Inferior parietal cortex (tissue), 1 donor: Measurements from ENCODE around the gene SRD5A1.

Source experiments
- DNase-seq: peaks from one replicate; pipeline ENCODE4 v3.0.0-alpha.2; 2016; ENCODE audit errors: extremely low spot score

Gene SRD5A1

GRCh38 chr5:6686501-6686900 lies 53.3 kb downstream of the SRD5A1 start:
- no peak for DNase-seq

GRCh38 chr5:6686915-6687409 lies 53.7 kb downstream of the SRD5A1 start:
- DNase-seq: no peak

- no peak for DNase-seq
Measured at GRCh38 chr5:6687505-6687904, 54.3 kb downstream of the SRD5A1 start.

GRCh38 chr5:6692906-6693305 lies 59.7 kb downstream of the SRD5A1 start:
- DNase-seq: no peak

GRCh38 chr5:6698696-6699095 lies 65.5 kb downstream of the SRD5A1 start:
- no peak for DNase-seq

- DNase-seq: no peak
Measured at GRCh38 chr5:6699357-6699756, 66.1 kb downstream of the SRD5A1 start.

- DNase-seq: no peak
Measured at GRCh38 chr5:6700074-6700684, 66.9 kb downstream of the SRD5A1 start.

- no peak for DNase-seq
Measured at GRCh38 chr5:6700685-6701355, 67.6 kb downstream of the SRD5A1 start.

- DNase-seq: no peak
Measured at GRCh38 chr5:6701491-6701890, 68.3 kb downstream of the SRD5A1 start.

GRCh38 chr5:6702633-6703032 lies 69.4 kb downstream of the SRD5A1 start:
- no peak for DNase-seq

GRCh38 chr5:6703806-6704205 lies 70.6 kb downstream of the SRD5A1 start:
- no peak for DNase-seq

GRCh38 chr5:6704361-6704851 lies 71.2 kb downstream of the SRD5A1 start:
- no peak for DNase-seq

- no peak for DNase-seq
Measured at GRCh38 chr5:6705088-6705487, 71.8 kb downstream of the SRD5A1 start.

- DNase-seq: no peak
Measured at GRCh38 chr5:6705959-6706358, 72.7 kb downstream of the SRD5A1 start.

GRCh38 chr5:6707852-6708251 lies 74.6 kb downstream of the SRD5A1 start:
- no peak for DNase-seq

- DNase-seq: no peak
Measured at GRCh38 chr5:6708814-6709213, 75.6 kb downstream of the SRD5A1 start.

GRCh38 chr5:6710070-6710469 lies 76.8 kb downstream of the SRD5A1 start:
- DNase-seq: no peak

GRCh38 chr5:6710551-6711318 lies 77.5 kb downstream of the SRD5A1 start:
- DNase-seq: no peak

- DNase-seq: no peak
Measured at GRCh38 chr5:6711409-6712141, 78.3 kb downstream of the SRD5A1 start.

GRCh38 chr5:6712142-6712576 lies 78.9 kb downstream of the SRD5A1 start:
- peak; percentile 42 for DNase-seq

GRCh38 chr5:6712577-6713273 lies 79.5 kb downstream of the SRD5A1 start:
- DNase-seq: peak; percentile 96
